Stimulated activated CD4-positive, alpha-beta T cell treated with anti-CD3 and anti-CD28 coated beads, TNF-alpha, amount 100 ng/mL, for 24 hours (primary cell): Measurements from ENCODE around the gene DUSP22.
"Not testable (repeated sequence)": the region's sequence is repeated elsewhere in the genome, so short reads cannot be mapped to it uniquely, and the experiment has no call there.

Experiments
- DNase-seq, 3 experiments: peaks; one replicate each; pipeline ENCODE4 v3.0.0-alpha.2; 2020; ENCODE audit warnings: low read depth in 3 of 3

The DUSP22 gene

GRCh38 chr6:323730-324088 lies 31.4 kb downstream of the DUSP22 start:
- DNase-seq = no peak

GRCh38 chr6:324116-324728 lies 31.9 kb downstream of the DUSP22 start:
- DNase-seq = no peak

DNA sequence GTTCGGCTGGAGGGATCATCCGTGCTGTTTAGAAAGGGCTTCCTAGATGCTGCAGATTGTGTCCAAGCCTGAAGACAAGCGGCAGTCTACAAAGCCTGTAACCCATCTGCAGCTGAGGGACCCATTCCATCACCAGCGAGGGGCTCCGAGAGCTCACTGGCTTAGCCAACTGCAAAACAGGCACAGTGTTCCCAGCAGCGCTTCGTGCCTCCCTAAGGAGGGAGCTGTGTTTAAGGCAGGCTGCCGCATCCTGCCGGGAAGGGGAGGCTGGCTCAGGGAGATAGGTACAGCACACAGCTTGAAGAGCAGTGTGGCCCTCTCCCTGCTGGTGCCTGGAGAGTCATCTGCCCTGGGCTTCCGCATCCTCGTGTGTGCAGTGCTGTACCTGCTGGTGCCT lies 32.4 kb downstream of the DUSP22 start:
- no peak for DNase-seq

- not testable (repeated sequence) for DNase-seq
Measured at GRCh38 chr6:325161-325860, 33.0 kb downstream of the DUSP22 start.

DNA sequence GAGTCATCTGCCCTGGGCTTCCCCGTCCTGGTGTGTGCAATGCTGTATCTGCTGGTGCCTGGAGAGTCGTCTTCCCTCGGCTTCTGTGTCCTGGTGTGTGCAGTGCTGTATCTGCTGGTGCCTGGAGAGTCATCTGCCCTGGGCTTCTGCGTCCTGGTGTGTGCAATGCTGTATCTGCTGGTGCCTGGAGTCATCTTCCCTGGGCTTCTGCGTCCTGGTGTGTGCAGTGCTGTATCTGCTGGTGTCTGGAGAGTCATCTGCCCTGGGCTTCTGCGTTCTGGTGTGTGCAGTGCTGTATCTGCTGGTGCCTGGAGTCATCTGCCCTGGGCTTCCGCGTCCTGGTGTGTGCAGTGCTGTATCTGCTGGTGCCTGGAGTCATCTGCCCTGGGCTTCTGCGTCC lies 33.8 kb downstream of the DUSP22 start:
- not testable (repeated sequence) for DNase-seq

- DNase-seq = no peak
Measured at GRCh38 chr6:326896-327537, 34.7 kb downstream of the DUSP22 start.

DNA sequence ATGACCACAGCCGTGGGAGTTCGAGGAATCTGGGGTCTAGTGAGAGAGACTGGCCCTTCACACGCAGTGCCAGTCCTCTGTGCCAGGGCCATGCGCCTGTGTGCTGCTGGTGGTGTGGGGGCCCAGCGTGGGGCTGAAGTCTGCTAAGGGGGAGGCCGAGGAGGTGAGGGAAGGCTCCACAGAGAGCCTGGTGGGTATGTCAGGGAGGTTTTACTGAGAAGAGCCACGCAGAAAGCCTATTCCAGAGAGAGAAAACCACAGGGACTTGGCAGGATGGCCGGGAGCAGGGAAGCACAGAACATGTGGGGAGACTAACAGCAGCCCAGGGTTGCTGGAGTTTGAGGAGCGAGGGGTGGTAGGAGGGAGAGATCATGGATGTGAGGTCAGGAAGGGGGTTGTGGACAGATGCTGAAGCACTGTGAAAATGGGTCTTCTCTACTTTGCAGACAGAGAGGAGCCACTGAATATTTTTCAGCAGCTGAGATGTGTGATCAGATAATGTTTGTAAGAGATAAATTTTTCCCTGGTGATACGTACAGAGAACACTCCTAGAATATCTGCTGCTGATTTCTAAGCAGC lies 35.3 kb downstream of the DUSP22 start:
- no peak for DNase-seq

- peak in 1 of 3 experiments; percentile 13 for DNase-seq
Measured at GRCh38 chr6:328136-328670, 35.9 kb downstream of the DUSP22 start.

- no peak for DNase-seq
Measured at GRCh38 chr6:328924-329323, 36.6 kb downstream of the DUSP22 start.

DNA sequence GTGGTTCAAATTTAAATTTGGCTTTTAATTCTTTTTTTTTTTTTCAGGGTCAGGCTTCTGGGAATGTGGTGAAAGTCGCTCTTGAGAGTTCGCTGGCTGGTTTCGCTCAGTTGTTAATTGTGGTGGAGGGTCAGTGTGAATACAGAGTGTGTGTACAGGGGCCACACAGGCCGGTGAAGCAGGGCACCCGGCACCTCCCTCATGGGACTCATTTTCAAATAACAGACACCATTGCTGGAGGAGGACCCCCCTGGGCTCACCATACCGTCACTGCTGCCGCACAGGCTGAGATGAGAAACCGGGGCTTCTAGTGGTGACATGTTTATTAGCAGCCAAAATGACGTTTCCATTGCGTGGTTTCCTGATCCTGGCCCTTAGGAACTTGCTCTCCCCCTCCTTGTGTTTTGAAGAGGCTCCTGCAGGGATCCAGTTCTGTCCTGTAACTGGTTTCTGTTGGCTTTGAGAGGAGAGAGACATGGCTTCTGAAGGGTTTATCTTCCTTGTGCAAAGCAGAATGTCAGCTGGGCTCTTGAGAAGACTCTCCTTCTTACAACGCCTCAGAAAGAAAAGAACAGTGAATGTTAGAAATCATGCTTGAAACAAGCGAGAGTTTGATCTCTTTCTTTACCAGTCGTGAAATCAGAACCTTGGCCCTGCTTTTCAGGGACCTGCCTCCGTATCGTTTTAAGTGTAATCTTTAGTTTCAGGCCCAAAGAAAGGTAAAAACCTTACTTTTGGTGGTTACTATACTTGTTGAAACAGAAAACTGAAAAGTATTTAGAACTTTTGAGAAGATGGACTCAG lies 37.8 kb downstream of the DUSP22 start:
- DNase-seq = no peak

- no peak for DNase-seq
Measured at GRCh38 chr6:330948-331347, 38.7 kb downstream of the DUSP22 start.

- DNase-seq = no peak
Measured at GRCh38 chr6:331622-332521, 39.6 kb downstream of the DUSP22 start.

DNA sequence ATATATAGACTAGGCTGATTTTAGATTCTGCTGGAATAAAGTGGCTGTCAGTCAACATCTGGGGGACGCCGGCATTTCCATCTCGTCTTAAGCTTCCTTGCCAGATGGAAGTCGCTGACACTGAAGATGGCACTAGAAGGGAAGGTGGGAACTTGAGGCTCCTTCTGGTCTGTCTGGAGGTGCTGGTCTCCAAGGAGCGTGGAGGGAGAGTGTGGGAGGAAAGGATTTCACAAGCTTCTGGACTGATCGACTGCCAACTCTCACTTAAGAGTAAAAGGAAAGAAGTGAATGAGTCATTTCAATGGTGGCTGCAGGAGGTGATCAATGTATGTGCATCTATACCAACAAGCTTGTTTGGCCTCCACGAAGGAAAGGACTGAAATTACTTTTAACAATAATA lies 40.4 kb downstream of the DUSP22 start:
- no peak for DNase-seq

DNA sequence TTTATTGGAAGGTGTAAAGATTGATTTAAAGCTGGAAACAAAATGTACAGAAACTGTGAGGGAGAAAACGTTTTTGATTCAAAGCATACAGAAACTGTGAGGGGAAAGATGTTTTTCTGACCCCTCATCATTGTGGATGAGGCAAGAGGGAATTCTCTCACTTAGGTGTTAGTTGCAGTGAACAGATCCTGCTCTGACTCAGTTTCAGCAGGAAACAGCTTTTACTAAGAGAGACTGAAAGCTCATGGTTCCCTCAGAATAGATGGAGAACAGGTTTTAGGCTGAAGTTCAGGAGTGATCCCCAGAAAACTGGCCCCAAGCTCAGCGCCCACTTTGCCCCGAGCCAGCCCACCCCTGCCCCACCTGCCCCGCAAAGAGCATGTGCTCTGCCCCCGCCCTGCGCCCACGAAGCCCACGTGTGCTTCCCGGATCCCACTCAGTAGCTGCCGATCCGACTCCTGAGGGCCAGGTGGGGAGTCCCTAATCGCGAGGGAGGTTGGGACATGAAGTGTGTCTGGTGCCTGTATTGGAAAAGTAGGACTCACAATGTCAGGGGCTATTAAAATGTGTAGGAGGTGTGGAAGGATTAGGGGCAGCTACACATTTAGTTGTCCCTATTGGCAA lies 41.2 kb downstream of the DUSP22 start:
- no peak for DNase-seq

- no peak for DNase-seq
Measured at GRCh38 chr6:334536-335510, 42.5 kb downstream of the DUSP22 start.

DNA sequence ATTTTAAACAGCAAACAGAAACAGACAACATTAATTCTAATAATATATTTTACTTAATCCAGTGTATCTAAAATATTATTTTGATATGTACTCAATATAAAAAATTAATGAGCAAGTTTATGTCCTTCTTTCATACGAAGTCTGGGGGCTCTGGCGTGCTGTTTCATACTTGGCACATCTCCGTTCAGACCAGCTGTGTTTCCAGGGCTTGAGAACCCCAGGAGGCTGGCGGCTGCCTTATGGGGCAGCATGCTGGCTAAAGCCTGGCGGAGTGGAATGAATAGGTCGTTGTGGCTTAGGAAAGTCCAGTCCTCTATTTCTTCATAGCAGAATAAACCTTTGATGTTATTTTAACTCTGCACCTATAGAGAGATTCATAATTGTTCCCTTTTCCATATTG lies 43.3 kb downstream of the DUSP22 start:
- DNase-seq = no peak

- DNase-seq = no peak
Measured at GRCh38 chr6:336159-337114, 44.1 kb downstream of the DUSP22 start.

- no peak for DNase-seq
Measured at GRCh38 chr6:337805-338368, 45.6 kb downstream of the DUSP22 start.
